Stimulated activated CD4-positive, alpha-beta T cell treated with anti-CD3 and anti-CD28 coated beads, Interleukin-4, amount 100 ng/mL, for 4 hours (primary cell): Measurements from ENCODE around the gene COL25A1.

Source experiments
- DNase-seq, 2 experiments: peaks; one replicate each; pipeline ENCODE4 v3.0.0-alpha.2; 2020

The COL25A1 gene

DNA sequence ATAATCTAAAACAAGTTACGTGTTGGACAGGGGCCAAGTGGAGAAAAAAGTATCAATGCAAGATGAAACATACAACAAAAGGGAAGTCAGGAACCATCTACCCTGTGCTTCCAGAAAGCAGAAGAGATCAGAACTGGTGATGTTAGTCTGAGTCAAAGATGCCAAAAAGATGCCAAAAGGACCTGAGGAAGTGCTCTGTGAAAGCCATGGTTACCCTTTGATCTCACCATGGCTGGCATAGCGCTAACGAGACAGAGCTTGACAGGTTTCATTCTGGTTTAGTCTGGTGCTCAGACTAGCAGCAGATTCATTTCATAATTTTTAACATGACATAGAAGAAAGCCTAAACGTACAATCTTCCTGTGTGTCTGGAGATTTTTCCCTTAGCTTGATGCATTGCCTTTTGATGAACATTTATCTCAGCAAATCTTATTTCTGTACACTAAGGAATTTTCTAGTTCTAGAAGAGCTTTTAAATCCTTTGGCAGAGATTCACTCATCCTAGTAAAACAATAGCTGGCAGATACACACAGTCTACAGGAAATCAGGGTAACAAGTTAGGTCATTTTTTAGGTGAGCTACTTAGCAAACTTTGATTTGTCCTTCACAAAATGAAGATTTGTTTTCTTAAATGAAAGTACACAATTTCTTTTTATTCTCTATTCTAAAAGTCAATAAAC, 87.7 kb downstream of the COL25A1 start:
- DNase-seq, result no peak

DNA sequence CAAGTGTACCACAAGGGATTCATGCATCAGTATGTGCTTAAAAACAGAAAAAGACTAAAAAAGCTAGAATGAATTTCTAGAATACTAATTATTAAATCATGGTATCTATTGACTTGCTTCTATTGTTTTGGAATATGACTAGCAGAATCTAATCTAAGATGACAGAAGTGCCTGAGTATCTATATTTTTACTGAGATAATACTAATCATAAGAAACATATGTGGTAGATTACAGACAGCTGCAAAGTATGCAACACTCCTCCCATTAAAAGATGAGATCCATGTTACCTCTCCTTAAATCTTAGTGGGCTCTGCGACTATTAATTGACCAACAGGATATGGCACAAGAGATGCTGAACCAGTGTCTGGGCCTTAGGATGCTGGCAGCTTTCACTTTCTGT, 89.4 kb downstream of the COL25A1 start:
- no peak for DNase-seq

DNA sequence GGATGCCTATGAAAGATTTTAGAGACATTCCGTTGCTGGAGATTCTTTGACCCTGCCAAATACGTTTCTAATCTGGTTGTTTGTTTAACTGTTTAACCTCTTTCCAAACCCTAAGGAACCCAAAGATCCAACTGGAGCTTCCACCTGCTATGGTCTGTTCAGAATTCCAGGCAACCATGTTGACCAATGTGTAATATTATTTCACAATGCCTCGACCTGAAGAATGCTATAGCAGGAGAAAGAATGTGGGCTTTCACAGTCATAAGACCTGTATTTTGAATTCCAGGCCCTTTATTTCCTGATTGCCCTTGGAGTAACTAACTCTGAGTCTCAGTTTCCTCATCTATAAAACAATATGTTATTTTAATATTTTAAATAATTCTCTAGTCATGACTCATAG, 90.8 kb downstream of the COL25A1 start:
- DNase-seq, result no peak

DNA sequence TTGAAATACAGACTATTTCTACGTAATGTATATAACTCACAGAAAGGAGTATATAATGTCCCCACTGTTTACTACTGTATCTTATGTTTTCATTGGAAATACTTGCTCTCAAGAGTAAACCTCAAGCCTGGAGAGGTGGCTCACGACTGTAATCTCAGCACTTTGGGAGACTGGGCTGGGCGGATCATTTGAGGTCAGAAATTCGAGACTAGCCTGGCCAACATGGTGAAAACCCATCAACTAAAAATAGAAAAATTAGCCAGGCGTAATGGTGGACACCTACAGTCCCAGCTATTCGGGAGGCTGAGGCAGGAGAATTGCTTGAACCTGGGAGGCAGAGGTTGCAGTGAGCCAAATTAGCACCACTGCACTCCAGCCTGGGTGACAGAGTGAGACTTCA, 92.8 kb downstream of the COL25A1 start:
- no peak for DNase-seq

GRCh38 chr4:109207898-109208297, 94.6 kb downstream of the COL25A1 start:
- no peak for DNase-seq

- DNase-seq, result no peak
Measured at GRCh38 chr4:109207061-109207460, 95.4 kb downstream of the COL25A1 start.

GRCh38 chr4:109206620-109207019, 95.8 kb downstream of the COL25A1 start:
- DNase-seq, result no peak

DNA sequence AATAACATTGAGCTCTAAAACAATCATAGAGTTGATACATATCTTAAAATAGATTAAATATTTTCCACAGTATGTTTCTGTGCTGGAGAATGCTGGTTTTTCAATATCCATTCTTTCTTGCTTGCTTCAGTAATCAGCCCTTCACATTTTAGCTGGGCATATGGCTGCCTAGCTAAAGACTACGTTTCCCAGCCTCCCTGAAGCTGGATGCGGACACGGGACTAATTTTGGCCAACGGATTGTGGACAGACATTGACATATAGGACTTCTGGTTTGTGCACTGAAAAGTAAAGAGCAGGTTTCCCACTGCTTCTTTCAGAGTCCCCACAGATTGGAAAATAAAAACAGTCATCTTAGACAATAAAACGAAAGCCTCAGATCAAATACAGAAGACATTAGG, 97.3 kb downstream of the COL25A1 start:
- DNase-seq, result no peak

- no peak for DNase-seq
Measured at GRCh38 chr4:109199585-109199984, 102.9 kb downstream of the COL25A1 start.

- DNase-seq, result no peak
Measured at GRCh38 chr4:109195646-109196045, 106.8 kb downstream of the COL25A1 start.

- DNase-seq, result no peak
Measured at GRCh38 chr4:109191216-109191615, 111.2 kb downstream of the COL25A1 start.

GRCh38 chr4:109186458-109186945, 116.0 kb downstream of the COL25A1 start:
- no peak for DNase-seq

- no peak for DNase-seq
Measured at GRCh38 chr4:109185951-109186350, 116.5 kb downstream of the COL25A1 start.

DNA sequence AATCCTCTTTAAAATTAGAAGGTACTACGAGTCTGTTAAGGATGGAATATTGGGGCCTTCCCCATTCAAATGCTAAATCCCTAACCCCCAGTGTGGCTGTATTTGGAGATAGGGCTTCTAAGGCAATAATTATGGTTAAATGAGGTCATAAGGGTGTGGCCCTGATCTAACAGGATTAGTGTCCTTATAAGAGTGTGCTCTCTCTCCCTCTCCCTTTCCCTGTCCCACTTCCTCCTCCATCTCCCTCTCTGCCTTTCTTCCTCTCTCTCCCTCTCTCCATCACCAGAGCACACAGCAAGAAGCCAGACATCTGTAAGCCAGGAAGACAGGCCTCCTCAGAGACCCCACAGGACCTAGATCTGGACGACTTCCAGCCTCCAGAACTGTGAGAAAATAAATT, 116.9 kb downstream of the COL25A1 start:
- no peak for DNase-seq

- no peak for DNase-seq
Measured at GRCh38 chr4:109184491-109184961, 117.9 kb downstream of the COL25A1 start.

DNA sequence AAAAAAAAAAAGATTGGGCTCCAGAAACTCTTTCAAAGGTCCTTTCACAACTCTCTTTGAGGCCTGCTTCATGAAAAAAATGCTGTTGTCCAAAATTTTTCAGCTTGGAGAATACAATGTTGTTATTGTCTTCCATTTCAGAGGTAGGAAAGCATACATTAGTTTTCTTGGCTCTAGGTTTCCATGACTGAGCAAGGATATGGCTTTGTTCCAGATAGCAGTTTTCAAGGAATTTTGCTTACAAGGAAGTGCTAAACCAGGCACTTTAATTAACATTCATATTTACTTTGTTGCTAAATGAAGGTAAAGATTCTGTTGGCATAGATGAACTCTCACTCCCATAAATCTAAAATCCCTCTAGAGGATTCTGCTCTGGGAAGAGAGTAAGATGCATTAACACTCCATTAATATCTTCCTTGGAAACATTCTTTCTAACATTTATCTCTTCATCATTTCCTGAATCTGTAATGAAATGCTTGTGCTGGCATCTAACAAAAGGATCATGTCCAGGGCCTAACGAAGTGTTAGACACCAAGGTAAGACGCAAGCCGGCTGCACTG, 118.4 kb downstream of the COL25A1 start:
- DNase-seq, result no peak

- no peak for DNase-seq
Measured at GRCh38 chr4:109182696-109183095, 119.8 kb downstream of the COL25A1 start.

DNA sequence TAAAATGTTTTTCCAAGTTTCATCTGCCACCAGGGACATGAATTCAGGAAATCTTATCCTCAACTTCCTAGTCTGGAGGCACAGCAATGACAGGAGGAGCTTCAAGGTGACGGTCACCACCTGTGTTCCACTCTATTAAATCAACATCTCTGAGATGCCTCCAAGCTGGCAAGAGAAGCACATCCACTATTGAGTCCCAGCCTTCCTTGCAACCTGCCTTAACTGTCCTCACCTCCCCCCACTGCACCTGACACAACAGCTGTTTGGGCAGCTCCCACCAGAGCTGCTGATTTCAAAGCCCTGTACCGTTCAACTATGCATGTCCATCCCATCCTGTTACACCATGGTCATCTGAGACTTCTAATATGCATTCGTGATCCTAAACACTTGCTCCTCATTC, 123.4 kb downstream of the COL25A1 start:
- DNase-seq, result no peak

DNA sequence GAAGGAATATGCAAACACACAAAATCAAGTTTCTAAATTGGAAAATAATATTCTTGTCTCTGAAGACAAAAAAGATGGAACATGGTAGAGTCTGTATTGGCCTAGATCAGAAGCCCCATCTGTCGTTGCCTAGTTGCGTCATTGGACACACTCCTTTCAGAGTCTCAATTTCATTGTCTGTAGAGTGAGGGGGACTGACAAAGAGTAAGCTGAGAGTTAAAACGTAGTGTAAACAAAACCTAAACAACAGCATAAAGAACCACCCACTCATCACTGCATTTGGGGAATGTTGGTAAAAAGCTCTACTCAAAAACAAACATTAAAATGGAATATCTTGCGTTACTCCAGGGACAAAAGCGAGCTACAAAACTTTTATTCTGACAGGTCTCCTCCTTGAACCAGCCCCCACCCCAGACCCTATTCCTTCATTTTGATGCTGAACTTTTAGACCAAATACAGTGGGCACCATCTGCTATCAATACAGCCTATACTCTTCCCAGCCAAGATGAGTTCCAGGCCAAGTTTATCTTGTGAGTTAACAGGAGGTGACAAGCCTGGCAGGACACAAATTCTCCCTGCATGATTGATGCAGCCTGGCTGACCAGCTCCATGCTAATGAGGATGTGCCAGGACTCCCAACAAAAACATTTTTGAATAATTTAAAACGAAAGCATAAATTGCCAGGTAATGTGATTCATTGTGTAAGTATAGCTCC, 125.2 kb downstream of the COL25A1 start:
- no peak for DNase-seq

- DNase-seq, result no peak
Measured at GRCh38 chr4:109174224-109174953, 128.1 kb downstream of the COL25A1 start.

- DNase-seq, result no peak
Measured at GRCh38 chr4:109172301-109172700, 130.2 kb downstream of the COL25A1 start.

GRCh38 chr4:109171070-109171469, 131.4 kb downstream of the COL25A1 start:
- DNase-seq, result no peak

GRCh38 chr4:109169170-109169569, 133.3 kb downstream of the COL25A1 start:
- DNase-seq, result no peak
